ENCODE data around the gene TSC1.
"Not testable (repeated sequence)": the region's sequence is repeated elsewhere in the genome, so short reads cannot be mapped to it uniquely, and the experiment has no call there.

Gene TSC1

GRCh38 chr9:132975961-132976360 lies 31.5 kb upstream of the TSC1 start:
- no peak for DNase-seq

DNA sequence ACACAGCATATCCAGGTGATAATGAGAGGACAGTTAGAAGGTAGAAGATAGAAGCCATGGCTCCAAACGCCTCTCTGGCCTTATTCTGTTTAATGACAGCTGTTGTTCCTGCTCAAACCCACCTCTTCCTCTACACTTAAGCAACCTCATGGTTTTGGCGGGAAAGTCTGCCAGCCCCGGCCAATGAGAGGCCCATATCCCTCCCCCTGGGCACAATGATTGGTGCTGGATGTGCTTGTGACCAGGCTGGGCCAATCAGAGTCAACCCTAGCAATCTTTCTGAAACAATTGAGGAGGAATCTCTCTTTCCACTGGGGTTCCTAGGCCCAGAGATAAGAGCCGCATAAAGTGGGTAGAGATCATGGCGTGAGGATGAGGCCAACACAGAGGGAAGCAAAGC lies 29.3 kb upstream of the TSC1 start:
- peak; percentile 23 for DNase-seq

GRCh38 chr9:132973166-132973565 lies 28.8 kb upstream of the TSC1 start:
- no peak for DNase-seq

DNA sequence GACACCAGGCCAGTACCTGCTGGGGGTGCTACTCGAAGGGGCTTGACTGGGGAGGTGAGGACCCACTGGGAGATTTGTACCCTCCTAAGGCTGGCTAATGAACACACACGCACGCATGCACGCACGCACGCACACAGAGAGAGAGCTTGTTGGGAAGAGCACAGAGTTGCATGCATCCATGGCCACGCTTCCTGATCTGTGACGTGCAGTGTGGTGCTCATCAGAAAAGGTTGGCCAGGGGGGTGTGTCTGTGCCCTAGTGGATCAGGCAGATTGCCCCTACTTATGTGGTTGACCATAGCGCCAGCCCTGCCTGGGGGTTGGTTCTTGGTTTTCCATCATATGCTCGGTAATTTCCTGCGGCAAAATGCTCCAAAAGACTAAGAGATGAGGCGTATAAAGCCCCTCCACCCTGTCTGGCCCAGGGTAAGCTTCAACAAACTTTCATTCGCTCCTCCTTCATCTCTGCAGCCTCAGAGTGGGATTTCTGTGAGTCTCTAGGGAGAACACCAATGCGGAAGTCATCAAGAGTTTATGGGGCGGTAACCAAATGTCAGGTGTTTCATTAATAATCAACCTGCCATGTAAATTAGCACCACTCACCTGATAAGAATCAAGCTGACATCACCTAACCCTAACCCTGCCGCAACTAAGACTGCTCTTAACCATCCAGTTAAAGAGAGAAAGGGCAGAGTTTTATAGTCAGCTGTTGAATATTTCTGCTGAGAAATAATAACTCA lies 26.1 kb upstream of the TSC1 start:
- no peak for DNase-seq

DNA sequence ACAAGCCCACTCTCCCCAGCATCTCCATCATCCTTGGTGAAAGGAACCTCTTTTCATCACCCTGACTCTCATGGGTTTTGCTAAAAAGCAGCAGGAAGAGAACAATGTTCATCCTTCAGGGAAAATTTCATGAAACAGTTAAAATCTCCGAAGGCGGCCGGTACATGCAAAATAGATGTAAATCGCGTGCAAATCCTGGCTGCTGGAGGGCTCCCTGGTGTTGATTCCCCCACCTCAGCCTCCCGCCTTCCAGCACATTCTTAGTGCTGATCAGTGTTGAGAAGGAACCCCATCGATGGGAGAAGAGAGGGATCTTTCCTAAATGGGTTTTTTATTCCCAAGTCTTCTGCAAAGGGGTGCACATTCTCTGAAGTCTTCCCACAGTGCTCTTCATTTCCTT lies 25.4 kb upstream of the TSC1 start:
- DNase-seq = no peak

- not testable (repeated sequence) for DNase-seq
These were observed 23.5 kb upstream of the TSC1 start for GRCh38 chr9:132967908-132968307.

GRCh38 chr9:132965478-132965877 lies 21.1 kb upstream of the TSC1 start:
- no peak for DNase-seq

- DNase-seq = no peak
These were observed 16.6 kb upstream of the TSC1 start for GRCh38 chr9:132961002-132961401.

- DNase-seq = no peak
These were observed 13.4 kb upstream of the TSC1 start for GRCh38 chr9:132957805-132958204.

- DNase-seq = no peak
These were observed 11.4 kb upstream of the TSC1 start for GRCh38 chr9:132955768-132956167.

GRCh38 chr9:132955123-132955522 lies 10.7 kb upstream of the TSC1 start:
- DNase-seq = no peak

GRCh38 chr9:132949709-132950108 lies 5.3 kb upstream of the TSC1 start:
- no peak for DNase-seq

- DNase-seq = no peak
These were observed 4.2 kb upstream of the TSC1 start for GRCh38 chr9:132948482-132949050.

- DNase-seq = no peak
These were observed 3.3 kb upstream of the TSC1 start for GRCh38 chr9:132947756-132948155.

DNA sequence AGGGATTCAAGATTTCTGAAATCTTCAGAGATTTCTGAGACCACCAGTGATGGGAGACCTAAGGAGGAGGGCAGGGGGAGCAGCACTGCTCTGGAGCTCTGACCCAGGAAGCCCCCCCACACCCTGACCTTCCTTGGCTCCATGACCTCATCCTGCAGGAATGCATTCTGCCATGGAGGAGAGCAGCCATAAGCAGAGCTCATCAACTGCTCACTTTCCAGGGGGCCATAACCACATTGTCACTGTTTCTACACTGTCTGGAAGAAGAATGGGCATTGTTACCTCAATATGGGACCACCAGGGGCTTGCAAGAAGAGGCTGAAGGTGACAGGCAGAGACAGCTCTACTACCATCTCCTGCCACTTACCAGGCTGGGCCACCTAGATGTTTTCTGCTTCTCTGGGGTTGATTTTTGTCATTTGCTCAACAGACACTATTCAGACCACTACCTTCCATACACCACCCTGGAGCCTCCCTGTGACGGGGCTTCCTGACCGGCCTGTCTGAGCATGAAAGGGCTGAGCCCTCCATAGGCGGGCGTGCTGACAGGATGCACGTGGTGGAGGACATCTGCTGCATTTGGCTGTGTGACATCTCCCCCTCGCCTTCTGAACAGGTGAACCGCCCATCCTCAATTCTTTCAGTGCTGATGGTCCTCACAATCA lies 2.3 kb upstream of the TSC1 start:
- DNase-seq = no peak

- no peak for DNase-seq
These were observed 1.8 kb upstream of the TSC1 start for GRCh38 chr9:132946211-132946610.

- DNase-seq = no peak
These were observed 1.0 kb upstream of the TSC1 start for GRCh38 chr9:132945186-132946130.

DNA sequence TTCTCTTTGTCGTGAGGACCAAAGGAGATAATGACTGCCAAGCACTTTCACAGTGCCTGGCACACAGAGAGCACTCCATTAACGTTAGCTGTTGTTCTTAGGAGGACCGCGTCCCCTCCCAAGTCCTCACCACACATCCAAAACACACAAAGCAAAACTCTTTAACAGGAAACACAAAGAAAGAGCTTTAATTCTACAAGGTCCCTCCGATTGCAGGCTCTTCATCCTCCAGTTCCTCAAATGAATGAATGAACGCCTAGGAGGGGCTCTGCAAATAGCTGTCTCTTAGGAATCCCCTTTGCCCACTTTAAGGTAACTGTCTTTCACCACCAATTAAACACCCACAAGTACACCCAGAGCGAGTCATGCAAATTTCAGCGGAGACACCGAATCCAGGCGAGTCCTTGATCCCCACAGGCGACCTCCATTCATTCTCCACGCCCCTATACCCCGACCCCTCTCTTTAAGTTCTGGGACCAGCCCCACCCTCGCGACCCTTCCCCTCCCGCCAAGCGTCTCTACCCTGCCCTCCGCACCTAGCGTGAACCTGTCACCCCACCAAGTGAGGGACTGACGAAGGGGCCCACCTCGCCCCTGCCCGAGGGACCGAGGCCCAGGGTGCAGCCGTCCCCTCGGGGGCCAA lies 644 bp downstream of the TSC1 start:
- DNase-seq = no peak

GRCh38 chr9:132942541-132943182 lies 1.8 kb downstream of the TSC1 start:
- DNase-seq = no peak

- DNase-seq = no peak
These were observed 5.2 kb downstream of the TSC1 start for GRCh38 chr9:132939169-132939568.

GRCh38 chr9:132937463-132937901 lies 6.9 kb downstream of the TSC1 start:
- no peak for DNase-seq

DNA sequence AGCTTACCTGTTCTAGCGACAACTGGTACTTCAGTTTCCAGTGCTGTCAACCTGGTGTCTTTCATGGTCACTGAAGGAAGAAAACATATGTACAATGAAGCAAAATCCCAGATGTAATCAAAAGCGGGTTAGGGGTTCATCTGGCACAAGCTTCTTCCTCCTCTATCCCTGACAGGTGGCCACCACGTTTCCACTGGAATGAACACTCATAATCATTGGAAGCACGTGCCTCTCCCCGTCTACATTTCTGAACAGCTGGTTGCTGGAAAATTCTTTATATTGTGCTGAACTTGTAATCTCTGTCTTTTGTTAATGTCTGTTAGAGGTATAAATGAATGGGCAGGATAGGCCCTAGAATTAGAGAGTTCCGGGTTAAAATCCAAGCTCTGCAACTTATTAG lies 9.4 kb downstream of the TSC1 start:
- no peak for DNase-seq

All from activated CD4-positive, alpha-beta T cell treated with anti-CD3 and anti-CD28 coated beads, Interleukin-10, Interleukin-2, amounts not matched to agents 100 ng/mL and 50 ng/mL, durations not matched to agents 16 hours and 8 hours (primary cell).